ENCODE measurements around the gene ACO2.

DNA sequence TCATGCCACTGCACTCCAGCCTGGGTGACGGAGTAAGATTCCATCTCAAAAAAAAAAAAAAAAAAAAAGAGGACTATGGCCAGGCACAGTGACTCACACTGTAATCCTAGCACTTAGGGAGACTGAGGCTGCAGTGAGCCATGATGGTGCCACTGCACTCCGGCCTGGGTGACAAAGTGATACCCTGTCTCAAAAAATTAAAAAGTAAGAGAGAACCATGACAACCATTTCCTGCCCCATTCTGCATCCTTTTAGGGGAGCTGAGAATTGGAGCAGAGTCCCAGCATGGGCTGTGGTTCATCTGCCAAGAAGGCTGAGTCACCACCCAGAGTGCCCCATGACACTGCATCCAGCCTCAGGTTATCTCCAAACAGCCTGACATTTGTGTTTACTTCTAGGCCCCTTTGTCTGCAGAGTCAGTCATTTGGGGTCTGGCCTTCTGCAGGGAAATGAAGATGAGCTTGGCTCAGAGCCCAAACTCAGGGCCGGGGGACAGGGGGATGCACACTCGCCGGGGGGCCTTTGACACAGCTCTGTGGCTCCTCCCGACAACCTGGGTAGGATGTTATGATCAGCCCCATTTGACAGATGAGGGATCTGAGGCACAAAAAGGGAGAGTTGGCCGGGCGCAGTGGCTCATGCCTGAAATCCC, 96.6 kb downstream of the ACO2 start:
- TF ChIP-seq CTCF (IDR thresholded peaks at IDR 0.05) (no peak), POLR2A (IDR thresholded peaks at IDR 0.05) (no peak)

All from esophagus squamous epithelium (tissue), 4 donors.